ENCODE data around the gene RASAL2.

DNA sequence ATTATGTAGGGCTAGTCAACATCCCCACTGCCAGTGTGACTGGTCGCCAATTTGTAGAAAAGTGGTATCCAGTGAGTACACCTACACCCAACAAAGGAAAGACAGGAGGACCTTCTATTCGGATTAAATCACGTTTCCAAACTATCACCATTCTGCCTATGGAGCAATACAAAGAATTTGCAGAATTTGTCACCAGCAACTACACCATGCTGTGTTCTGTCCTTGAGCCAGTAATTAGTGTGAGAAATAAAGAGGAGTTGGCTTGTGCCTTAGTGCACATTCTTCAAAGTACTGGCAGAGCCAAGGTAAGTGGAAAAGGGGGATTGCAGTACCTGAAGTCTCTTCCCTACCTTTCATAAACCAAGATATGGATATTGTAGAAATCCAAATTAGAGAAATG, 349.0 kb downstream of the RASAL2 start:
- TF ChIP-seq POLR2AphosphoS5 (IDR thresholded peaks at IDR 0.05): no peak
- TF ChIP-seq, protein P1, sequence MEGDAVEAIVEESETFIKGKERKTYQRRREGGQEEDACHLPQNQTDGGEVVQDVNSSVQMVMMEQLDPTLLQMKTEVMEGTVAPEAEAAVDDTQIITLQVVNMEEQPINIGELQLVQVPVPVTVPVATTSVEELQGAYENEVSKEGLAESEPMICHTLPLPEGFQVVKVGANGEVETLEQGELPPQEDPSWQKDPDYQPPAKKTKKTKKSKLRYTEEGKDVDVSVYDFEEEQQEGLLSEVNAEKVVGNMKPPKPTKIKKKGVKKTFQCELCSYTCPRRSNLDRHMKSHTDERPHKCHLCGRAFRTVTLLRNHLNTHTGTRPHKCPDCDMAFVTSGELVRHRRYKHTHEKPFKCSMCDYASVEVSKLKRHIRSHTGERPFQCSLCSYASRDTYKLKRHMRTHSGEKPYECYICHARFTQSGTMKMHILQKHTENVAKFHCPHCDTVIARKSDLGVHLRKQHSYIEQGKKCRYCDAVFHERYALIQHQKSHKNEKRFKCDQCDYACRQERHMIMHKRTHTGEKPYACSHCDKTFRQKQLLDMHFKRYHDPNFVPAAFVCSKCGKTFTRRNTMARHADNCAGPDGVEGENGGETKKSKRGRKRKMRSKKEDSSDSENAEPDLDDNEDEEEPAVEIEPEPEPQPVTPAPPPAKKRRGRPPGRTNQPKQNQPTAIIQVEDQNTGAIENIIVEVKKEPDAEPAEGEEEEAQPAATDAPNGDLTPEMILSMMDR (IDR thresholded peaks at IDR 0.05): no peak
- no peak for TF ChIP-seq EP300 (IDR thresholded peaks at IDR 0.05)
- TF ChIP-seq POLR2A (IDR thresholded peaks at IDR 0.05): no peak

All from suprapubic skin (tissue), 4 donors.